DND-41 (cell line): ENCODE results near the gene SYTL4.

Source experiments
- CTCF ChIP-seq: IDR thresholded peaks from 2 replicates; pipeline ENCODE4 v1.5.1; 2012; ENCODE audit warnings: borderline replicate concordance, low read length, moderate library complexity, mild to moderate bottlenecking; ENCODE audit not compliant: poor library complexity, severe bottlenecking; ENCODE audit errors: extremely low read depth
- EZH2 ChIP-seq: IDR thresholded peaks from 3 replicates; pipeline ENCODE4 v1.6.1; 2012; ENCODE audit warnings: borderline replicate concordance, low read depth, mild to moderate bottlenecking, moderate library complexity, low read length, inconsistent platforms; ENCODE audit not compliant: severe bottlenecking

GRCh38 chrX:100662796-100663195 lies 69.1 kb downstream of the SYTL4 start:
- TF ChIP-seq CTCF, result no peak
- no peak for TF ChIP-seq EZH2
